Effector CD4-positive, alpha-beta T cell (primary cell): ENCODE measurements around the gene JAKMIP2.
"Not testable (repeated sequence)": the region's sequence is repeated elsewhere in the genome, so short reads cannot be mapped to it uniquely, and the experiment has no call there.

Experiments used
- DNase-seq: peaks from one replicate; pipeline ENCODE4 v3.0.0-alpha.2; 2020
- total RNA-seq: gene quantifications from one replicate; lab custom pipeline; 2026; lab: John Stamatoyannopoulos, UW

Gene JAKMIP2
- 3.2 reads per million, percentile 12 among the genes with 10 or more reads in this experiment for total RNA-seq

GRCh38 chr5:147782110-147783028, at the start of gene JAKMIP2:
Gene JAKMIP2, minus strand, starts transcription at chr5:147782728. Its CDS starts 110,922 bp downstream, at chr5:147671806.
- peak; percentile 19 for DNase-seq

DNA sequence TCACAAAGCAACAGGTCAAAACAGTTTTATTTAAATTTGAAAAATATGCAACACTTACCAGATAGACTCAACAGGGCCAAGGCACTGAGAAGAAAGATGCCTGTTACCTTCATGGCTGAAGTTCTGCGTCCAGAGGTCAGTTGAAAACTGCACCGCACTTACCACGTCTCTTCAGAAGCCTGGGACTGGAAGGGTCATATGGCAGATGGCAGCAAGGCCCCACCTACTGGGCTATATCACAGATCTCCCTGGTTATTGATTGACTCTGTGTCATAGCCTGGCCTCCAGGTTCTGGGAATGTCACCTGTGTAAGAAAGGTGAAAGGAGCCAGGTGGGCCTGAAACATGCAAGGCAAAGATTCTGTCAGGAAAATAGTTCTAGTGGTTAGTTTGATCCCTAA, 48.9 kb upstream of the JAKMIP2 start, which contains the start of gene SPINK1:
Gene SPINK1 (minus strand): TSS at position 207 of the 400 bp plus-strand sequence. CDS start 94 bp downstream, at position 113.
- no peak for DNase-seq

GRCh38 chr5:147830035-147830434, 47.5 kb upstream of the JAKMIP2 start:
- no peak for DNase-seq

DNA sequence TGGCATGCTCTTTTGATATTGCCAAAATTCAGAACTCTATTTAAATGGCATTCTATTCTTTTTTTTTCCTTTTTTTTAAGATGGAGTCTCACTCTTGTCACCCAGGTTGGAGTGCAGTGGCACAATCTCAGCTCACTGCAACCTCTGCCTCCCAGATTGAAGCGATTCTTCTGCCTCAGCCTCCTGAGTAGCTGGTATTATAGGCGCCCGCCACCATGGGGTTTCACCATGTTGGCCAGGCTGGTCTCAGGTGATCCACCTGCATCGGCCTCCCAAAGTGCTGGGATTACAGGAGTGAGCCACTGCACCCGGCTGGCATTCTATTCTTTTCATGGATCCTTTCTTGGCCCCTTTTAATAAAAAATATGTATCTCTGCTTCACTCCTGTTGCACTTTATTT, 44.5 kb upstream of the JAKMIP2 start:
- not testable (repeated sequence) for DNase-seq

GRCh38 chr5:147826361-147826760, 43.8 kb upstream of the JAKMIP2 start:
- no peak for DNase-seq

DNA sequence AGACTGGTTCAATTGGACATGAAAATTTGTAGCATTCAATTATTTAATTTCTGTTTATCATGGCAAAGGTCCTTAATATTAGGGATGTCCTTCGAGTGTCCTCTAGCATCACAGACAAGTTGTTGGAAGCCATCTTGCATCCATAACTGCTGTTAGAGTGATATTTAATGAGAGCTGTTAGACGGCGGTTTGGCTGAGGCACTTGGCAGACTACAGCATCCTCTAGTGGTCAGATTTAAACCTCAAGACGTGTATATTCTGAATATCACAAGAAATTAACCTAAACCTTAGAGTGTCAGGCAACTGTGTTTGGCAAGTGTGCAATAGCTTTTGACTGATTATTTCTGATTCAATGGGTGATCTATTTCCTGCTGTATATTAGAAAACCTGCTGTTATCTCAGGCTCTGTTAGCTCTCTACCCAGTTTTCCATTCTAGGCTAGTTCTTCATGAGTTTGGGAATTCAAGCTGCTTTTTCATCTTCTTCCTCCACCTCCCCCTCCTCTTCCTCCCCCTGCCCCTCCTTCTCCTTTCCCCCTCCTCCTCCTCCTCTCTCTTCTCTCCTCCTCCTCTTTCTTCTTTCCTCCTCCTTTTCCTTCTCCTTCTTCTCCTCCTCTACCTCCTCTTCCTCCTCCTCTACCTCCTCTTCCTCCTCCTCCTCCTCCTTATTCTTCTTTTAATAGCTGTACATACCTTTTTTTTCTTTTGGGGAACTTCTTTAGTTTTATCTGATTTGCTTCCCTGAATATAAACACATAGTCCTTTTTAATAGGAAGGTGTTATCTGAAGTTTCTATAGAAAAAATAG, 40.4 kb upstream of the JAKMIP2 start:
- no peak for DNase-seq

DNA sequence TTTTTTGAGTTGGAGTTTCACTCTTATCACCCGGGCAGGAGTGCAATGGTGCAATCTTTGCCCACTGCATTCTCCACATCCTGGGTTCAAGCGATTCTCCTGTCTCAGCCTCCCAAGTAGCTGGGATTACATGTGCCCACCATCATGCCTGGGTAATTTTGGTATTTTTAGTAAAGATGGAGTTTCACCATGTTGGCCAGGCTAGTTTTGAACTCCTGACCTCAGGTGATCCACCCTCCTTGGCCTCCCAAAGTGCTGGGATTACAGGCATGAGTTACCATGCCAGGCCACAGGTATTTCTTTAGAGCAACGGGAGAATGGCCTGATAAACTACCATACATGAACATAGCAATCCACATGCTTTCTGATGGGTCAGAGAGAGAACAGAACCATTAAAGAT, 39.7 kb upstream of the JAKMIP2 start:
- not testable (repeated sequence) for DNase-seq

- DNase-seq: no peak
Measured at GRCh38 chr5:147821766-147822165, 39.2 kb upstream of the JAKMIP2 start.

- DNase-seq: no peak
Measured at GRCh38 chr5:147819261-147819770, 36.8 kb upstream of the JAKMIP2 start.

- no peak for DNase-seq
Measured at GRCh38 chr5:147818290-147818689, 35.8 kb upstream of the JAKMIP2 start.

DNA sequence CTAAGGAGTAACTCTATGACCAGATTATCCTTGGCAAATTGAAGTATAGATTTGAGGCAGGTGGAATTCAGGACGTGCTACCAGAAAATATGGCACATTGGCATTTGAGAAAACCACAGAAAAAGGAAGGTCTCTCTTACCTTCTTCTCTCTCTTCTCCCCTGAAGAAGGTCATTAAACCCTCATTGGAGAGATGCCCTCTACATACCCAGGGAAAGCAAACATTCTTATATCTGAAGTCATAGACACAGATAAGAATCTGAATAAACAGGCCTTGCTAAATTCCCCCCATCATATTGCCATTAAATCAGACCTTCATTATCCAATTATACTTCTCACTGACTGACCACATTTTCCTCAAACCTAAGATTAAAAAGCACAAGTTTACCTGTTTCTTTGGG, 31.2 kb upstream of the JAKMIP2 start:
- DNase-seq: no peak

DNA sequence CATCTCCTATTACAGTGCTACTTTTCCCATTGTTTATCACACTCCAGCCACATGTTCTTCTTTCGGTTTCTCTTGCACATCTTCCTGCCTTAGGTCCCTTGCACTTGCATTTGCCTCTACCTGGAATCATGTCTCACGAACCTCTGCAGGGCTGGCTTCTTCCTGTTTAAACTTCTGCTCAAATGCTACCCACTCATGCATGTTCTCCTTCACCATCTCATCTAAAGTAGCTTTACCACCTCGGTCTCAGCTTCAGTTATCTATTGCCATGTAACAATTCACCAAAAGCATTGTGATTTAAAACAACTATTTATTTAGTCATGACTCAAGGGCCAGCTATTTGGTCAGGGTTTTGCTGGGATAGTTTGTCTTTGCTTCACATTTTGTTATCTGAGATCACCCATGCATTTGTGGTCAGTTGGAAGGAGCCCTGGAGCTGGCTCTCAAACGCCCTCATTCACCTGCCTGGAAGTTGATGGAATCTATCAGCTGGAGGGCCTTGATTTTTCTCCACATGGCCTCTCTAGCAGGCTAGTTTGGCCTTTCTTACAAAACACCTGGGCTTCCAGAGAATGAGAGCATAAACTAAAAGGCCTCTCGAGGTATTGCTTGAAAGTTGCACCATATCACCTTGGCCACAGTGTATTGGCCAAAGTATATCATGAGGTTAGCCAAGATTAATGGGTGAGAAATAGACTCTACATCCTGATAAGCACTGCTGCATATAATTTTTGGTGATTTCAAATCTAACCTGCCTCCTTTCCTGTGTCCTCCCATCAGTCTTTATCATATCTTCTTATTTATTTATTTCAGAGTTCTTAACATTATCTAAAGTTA, 27.5 kb upstream of the JAKMIP2 start:
- DNase-seq: no peak

- DNase-seq: no peak
Measured at GRCh38 chr5:147805030-147805454, 22.5 kb upstream of the JAKMIP2 start.

DNA sequence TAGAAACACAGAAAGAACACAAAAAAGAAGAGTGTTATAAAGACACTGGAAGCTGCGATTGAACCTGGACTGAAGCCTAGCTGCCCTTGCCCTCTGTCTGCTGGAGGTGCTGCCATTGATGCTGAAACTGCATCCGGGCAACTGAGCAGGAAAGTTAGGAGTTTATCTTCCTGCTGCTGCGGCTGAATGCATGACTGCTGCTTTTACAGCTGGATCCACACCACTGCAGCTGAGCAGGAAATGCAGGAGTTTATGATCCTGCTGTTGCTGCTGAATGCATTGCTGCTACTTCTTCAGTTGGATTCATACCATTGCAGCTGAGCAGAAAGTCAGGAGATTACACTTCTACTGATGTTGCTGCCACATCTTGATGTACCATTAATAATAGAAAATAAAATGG, 21.8 kb upstream of the JAKMIP2 start:
- no peak for DNase-seq

GRCh38 chr5:147803926-147804325, 21.4 kb upstream of the JAKMIP2 start:
- no peak for DNase-seq

GRCh38 chr5:147803161-147803560, 20.6 kb upstream of the JAKMIP2 start:
- DNase-seq: not testable (repeated sequence)

- no peak for DNase-seq
Measured at GRCh38 chr5:147801461-147801860, 18.9 kb upstream of the JAKMIP2 start.

GRCh38 chr5:147800491-147800890, 18.0 kb upstream of the JAKMIP2 start:
- no peak for DNase-seq

GRCh38 chr5:147796556-147797308, 14.2 kb upstream of the JAKMIP2 start:
- DNase-seq: no peak

DNA sequence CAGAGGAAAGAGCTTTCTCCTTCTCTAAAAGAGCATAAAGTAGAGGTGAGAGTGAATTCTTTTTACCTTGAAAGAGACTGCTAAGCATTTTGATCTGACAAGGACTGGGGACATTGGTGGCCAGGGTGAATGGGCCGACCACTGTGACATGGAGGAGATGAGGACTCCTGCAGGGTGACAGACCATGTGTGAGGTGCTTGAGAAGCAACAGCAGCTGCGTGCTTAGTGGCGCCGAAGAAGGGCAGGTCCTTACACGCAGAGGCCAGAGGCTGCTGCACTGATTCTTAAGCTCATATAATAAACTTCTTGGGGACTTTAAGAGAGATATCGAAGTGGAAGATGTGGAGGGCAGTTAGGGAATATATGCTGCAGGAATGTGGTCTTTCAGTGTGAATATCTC, 8.7 kb upstream of the JAKMIP2 start:
- DNase-seq: no peak

DNA sequence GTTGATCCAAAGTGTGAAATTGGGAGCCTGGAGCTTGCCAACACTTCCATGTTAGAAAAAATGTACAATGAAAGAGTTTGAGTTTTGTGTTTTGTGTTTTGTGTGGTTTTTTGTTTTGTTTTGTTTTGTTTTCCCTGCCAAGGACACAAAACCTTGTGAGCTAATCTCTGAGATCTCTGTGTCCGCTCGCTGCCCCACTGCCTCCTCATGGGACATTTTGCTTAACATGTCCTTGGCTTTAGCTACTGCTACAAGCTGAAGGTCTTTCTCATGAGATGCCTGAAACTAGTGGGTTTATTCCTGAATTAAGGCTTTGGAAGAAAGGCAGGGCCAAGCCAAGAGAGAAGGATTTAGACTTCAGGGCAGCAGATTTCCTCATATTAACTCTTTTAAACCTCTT, 7.3 kb upstream of the JAKMIP2 start:
- no peak for DNase-seq
